GM19455 (cell line): ENCODE measurements around the gene UCMA.

ENCODE experiments used
- ATAC-seq: cut with Tn5 transposase; IDR thresholded peaks from one replicate; pipeline ENCODE4 v1.9.1; 2021; ENCODE audit not compliant: unreplicated experiment

The UCMA gene

DNA sequence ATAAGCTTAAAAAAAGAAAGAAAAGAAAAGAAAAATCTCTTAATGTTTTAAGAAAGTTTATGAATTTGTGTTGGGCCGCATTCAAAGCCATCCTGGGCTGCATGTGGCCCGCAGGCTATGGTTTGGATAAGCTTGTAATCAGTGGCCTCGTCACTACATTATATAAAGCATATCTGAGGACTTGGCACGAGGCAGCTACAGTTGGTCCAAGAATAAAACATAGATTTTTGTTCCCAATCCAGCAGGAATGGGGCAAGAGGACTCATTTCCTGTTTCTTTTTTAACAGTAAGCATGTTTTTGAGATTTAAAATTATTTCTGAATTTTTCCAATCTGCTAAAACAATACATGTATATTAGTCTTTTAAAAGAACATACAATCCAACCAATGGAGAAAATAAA is 44.2 kb downstream of the UCMA start:
- ATAC-seq: no peak

DNA sequence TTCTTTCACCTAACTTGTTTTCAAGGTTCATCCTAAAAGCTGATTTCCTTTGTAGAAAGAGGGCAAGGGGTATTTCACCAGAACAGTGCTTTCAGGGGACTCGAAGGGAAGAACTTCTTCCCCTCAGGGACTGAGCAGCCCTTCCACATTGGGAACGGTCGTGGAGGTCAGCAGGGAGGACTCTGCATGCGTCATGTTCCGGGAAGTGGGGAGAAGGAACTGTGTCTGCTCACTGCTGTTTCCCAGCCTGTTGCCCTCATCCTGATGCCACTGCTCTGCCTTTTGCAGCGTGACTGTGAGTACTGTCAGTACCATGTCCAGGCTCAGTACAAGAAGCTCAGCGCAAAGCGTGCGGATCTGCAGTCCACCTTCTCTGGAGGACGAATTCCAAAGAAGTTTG is 45.6 kb downstream of the UCMA start:
- ATAC-seq: no peak

GRCh38 chr10:13187135-13187534 is 47.0 kb downstream of the UCMA start:
- no peak for ATAC-seq

GRCh38 chr10:13184730-13185514 is 49.3 kb downstream of the UCMA start:
- no peak for ATAC-seq

DNA sequence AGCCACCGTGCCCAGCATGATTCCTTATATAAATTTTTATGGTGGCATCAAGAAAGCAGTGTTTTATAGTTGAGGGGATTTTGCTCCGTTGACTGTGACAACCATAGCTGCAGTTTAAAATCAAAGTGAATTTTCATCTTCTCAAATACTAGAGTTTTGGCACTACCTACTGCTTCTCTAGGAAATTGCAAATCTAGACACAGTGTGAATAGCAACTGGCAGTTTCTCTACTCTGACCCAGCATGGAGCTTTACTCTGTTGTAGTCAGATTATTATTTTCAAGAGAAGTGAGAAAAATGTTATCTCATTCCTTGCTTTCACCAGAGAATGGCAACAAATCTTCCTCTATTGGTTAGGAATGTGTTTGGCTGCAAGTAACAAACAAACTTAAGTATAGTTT is 49.9 kb downstream of the UCMA start:
- no peak for ATAC-seq

DNA sequence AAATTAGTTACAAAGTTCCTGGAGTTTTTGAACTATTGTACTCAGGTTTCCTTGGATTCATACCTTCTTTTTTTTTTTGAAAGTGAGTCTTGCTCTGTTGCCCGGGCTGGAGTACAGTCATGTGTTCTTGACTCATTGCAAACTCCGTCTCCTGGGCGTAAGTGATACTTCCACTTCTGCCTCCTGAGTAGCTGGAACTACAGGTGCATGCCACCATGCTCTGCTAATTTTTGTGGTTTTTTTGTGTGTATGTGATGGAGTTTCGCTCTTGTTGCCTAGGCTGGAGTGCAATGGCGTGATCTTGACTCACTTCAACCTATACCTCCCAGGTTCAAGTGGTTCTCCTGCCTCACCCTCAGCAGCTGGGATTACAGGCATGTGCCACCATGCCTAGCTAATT is 50.5 kb downstream of the UCMA start:
- no peak for ATAC-seq

DNA sequence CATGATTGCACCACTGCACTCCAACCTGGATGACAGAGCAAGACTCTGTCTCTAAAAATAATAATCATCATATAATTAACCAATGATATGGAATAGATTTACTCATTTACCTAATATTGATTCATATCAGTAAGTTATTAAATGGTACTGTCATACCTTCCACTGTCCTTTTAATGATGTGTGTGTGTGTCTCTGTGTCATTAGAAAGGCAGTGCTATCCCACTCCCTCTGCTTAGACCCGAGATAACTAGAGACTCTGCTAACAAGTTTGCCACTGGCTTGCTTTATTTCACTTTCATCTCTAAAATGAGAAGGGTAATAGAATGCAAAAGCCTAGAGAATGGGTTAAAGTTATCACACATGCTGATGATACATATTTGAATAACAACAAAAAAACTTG is 51.8 kb downstream of the UCMA start:
- no peak for ATAC-seq

GRCh38 chr10:13180788-13181187 is 53.4 kb downstream of the UCMA start:
- ATAC-seq: no peak

DNA sequence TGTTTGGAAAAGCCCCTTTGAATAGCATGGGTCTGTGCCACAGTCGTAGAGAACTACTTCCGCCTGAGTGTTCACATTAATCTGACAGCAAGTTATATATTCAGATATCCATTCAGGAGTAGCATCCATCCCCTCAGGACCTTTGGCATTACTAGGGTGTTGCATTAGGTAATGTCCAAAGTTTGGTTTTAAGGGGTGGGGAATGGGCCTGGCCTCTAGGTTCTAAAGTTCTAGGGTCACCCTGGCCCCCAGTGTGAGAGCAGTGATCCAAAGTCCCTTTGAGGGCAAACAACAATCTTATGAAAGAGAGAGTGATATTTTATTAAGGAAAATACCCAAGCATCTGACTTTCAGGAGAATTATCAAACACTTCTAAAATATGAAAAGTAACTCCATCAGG is 60.6 kb downstream of the UCMA start:
- ATAC-seq: no peak
